Tibial nerve (tissue), 4 donors: ENCODE data around the gene MTUS2. TPM values are rescaled to one million over a fixed set of nuclear protein-coding genes. Genes with fewer than 3 reads are reported as not detected.

Experiments used
- DNase-seq, 2 donors: peaks; one replicate each; pipeline ENCODE4 v3.0.0-alpha.2; 2019; ENCODE audit warnings: low spot score in 2 of 2
- H3K27ac ChIP-seq, 4 donors: fragments of 200-600 bp; sonication (generic) in 3 of 4; one replicate each; pipeline ENCODE4 v1.5.1; 2017 to 2019; ENCODE audit warnings: mild to moderate bottlenecking in 1 of 4
- H3K27me3 ChIP-seq, 2 donors: fragments of 200-600 bp; sonication (generic) in 1 of 2; one replicate each; pipeline versions ENCODE4 v1.5.1 to v1.6.0; 2017 to 2019
- H3K36me3 ChIP-seq, 3 donors: fragments of 200-600 bp; sonication (generic); one replicate each; pipeline ENCODE4 v1.5.1; 2018 to 2019
- H3K4me1 ChIP-seq, 4 donors: fragments of 200-600 bp; sonication (generic) in 3 of 4; one replicate each; pipeline ENCODE4 v1.5.1; 2017 to 2019
- H3K4me3 ChIP-seq, 4 donors: fragments of 200-600 bp; sonication (generic) in 3 of 4; one replicate each; pipeline ENCODE4 v1.5.1; 2017 to 2019; ENCODE audit warnings: mild to moderate bottlenecking in 1 of 4, moderate library complexity in 1 of 4
- H3K9me3 ChIP-seq, 4 donors: fragments of 200-600 bp; sonication (generic) in 3 of 4; one replicate each; pipeline ENCODE4 v1.5.1; 2017 to 2019
- CTCF ChIP-seq, 5 experiments: fragments of 200-600 bp in 3 of 5; fragments of 450-650 bp in 2 of 5; sonication (generic) in 3 of 5; IDR thresholded peaks; one replicate each; pipeline ENCODE4 v1.5.1; 2016 to 2019; ENCODE audit warnings: antibody characterized with exemption in 5 of 5, mild to moderate bottlenecking in 3 of 5, moderate library complexity in 2 of 5
- EP300 ChIP-seq, 2 donors: sonication (generic); formaldehyde crosslinking; IDR thresholded peaks; one replicate each; pipeline ENCODE4 v1.6.1; 2017; ENCODE audit warnings: antibody characterized with exemption in 2 of 2, mild to moderate bottlenecking in 1 of 2
- POLR2A ChIP-seq, 2 donors: fragments of 450-650 bp; IDR thresholded peaks; one replicate each; pipeline ENCODE4 v1.6.1; 2017; ENCODE audit warnings: antibody characterized with exemption in 2 of 2, mild to moderate bottlenecking in 2 of 2, moderate library complexity in 2 of 2
- WGBS, 2 donors: methylation state at CpG; one replicate each; pipeline ENCODE4 v1.1.5; 2018; 5-methylcytosine and 5-hydroxymethylcytosine counted together
- total RNA-seq, 4 donors: library from RNA; depleted of rRNA; stranded (reverse); fragments of >200 nt; gene quantifications; one replicate each; pipeline ENCODE4 v1.1.0, GENCODE V29; 2016

MTUS2 gene
- total RNA-seq, 4 donors from 2014 or later: 0.20 TPM; not detected in 3

DNA sequence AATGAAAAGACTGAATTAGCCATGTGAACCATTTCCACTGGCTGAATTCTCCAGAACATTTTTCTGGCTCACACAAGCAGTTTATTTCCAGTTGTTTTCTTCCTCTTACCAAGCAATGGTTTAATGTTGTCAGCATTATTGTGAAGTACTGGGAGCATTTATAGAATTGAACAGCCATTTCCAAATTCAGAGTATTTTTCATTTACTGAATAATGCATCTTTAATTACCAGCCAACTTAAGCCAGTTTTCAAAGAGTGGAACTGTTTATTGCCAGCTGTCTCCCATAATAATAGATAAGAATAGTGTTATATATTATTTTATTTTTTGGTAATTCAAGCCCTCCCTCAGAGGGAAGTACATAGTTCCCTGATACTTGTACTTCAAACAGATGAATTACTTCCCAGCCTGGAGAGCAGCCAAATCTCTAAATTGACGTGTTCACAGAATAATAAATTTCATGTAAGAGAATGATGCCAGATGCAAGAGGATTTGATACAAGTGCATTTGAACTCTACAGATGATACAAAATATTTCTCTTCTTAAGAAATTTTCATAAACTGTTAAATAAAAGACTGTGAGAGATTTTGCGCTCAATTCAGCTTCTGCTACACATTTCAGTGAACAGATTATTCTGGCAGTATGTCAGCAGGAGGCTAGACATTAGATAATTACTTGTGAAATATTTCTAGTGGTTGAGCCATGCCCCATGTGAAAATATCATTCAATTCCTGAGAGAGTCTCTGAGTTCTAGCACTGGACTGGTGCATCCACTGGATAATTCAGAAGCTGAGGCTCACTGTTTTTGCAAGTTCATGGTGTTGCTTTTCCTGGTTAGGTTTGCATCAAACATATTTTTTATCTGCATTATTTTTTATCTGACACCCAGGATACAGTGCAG, 459.5 kb downstream of the MTUS2 start:
- Histone ChIP-seq H3K36me3 (no peaks in the 10 kb centered on the region), H3K27me3 (no peaks in the 10 kb centered on the region), H3K4me1 (no peaks in the 10 kb centered on the region), H3K27ac (no peak overlapping the region), H3K9me3 (peaks cover 0 to 5% (median 0%) of the 10 kb centered on the region in 4 donors), H3K4me3 (no peak overlapping the region)
- TF ChIP-seq POLR2A (IDR thresholded peaks at IDR 0.05) (no peak), CTCF (IDR thresholded peaks at IDR 0.05) (no peak), EP300 (IDR thresholded peaks at IDR 0.05) (no peak)
- WGBS, 2 donors: 25 to 29% methylated on average over 2 of the region's 2 CpGs
- no peak for DNase-seq

- DNase-seq: no peak
- Histone ChIP-seq H3K9me3 (no peaks in the 10 kb centered on the region), H3K4me3 (no peak overlapping the region), H3K27me3 (no peaks in the 10 kb centered on the region), H3K27ac (no peak overlapping the region), H3K4me1 (no peaks in the 10 kb centered on the region), H3K36me3 (no peaks in the 10 kb centered on the region)
- TF ChIP-seq EP300 (IDR thresholded peaks at IDR 0.05): no peak
- TF ChIP-seq CTCF (IDR thresholded peaks at IDR 0.05): no peak
- no peak for TF ChIP-seq POLR2A (IDR thresholded peaks at IDR 0.05)
- WGBS, 2 donors: 79 to 85% methylated on average over 5 of the region's 5 CpGs
Measured at GRCh38 chr13:29281932-29282495, 461.9 kb downstream of the MTUS2 start.

- H3K4me3 ChIP-seq: no peak overlapping the region
- no peaks in the 10 kb centered on the region for H3K36me3 ChIP-seq
- no peaks in the 10 kb centered on the region for H3K9me3 ChIP-seq
- H3K27me3 ChIP-seq: no peaks in the 10 kb centered on the region
- TF ChIP-seq EP300 (IDR thresholded peaks at IDR 0.05): no peak
- no peak for TF ChIP-seq CTCF (IDR thresholded peaks at IDR 0.05)
- TF ChIP-seq POLR2A (IDR thresholded peaks at IDR 0.05): no peak
- no peak for DNase-seq
- no peaks in the 10 kb centered on the region for H3K4me1 ChIP-seq
- H3K27ac ChIP-seq: no peak overlapping the region
Measured at GRCh38 chr13:29284726-29285125, 464.6 kb downstream of the MTUS2 start.

DNA sequence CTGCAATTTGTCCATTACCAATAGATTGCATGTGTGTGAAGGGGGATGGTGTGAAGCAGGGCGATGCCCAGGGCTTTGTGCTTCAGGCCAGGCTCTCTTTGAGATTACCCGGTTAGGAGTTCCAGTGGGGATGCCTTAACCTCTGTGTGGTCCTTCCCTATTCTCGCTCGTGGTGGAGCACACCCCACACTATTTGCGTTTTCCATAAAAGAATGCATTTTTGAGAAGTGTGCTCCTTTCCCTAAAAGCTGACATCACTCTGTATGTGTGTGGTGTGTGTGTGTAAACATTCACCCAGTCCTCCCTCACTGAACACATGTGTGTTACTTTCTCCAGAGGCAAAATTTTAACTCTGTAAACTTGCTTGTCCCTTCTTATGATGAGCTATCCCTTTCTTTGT, 467.1 kb downstream of the MTUS2 start:
- no peak for TF ChIP-seq POLR2A (IDR thresholded peaks at IDR 0.05)
- TF ChIP-seq CTCF (IDR thresholded peaks at IDR 0.05): no peak
- no peak for TF ChIP-seq EP300 (IDR thresholded peaks at IDR 0.05)

DNA sequence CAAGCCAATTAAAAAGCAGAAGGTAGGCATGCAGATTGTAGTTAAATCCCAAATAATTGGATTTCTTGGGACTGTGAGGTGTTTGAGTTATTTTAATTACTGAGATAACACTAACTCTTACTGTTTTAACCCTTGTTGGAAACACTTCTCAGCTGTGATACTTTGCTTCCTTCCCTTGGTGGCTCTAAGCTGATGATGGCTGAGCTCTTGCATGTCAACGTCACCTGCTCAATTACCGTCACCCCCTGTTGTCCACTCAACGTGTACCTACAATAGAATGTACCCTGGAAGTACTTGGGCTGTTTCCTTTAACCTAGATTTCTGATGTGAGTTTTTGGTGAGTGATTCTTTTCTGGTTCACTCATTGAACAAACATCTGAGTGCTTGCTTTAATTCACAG, 471.9 kb downstream of the MTUS2 start:
- 65 to 67% methylated on average over 3 of the region's 3 CpGs for WGBS, 2 donors
- Histone ChIP-seq H3K4me3 (no peak overlapping the region), H3K9me3 (no peaks in the 10 kb centered on the region), H3K27me3 (no peaks in the 10 kb centered on the region), H3K4me1 (no peaks in the 10 kb centered on the region), H3K36me3 (no peaks in the 10 kb centered on the region), H3K27ac (no peak overlapping the region)
- no peak for TF ChIP-seq POLR2A (IDR thresholded peaks at IDR 0.05)
- no peak for TF ChIP-seq EP300 (IDR thresholded peaks at IDR 0.05)
- TF ChIP-seq CTCF (IDR thresholded peaks at IDR 0.05): no peak
- DNase-seq: no peak

More for the DNA sequence above, 467.1 kb downstream of the MTUS2 start:
- Histone ChIP-seq H3K4me3 (no peak overlapping the region), H3K9me3 (no peaks in the 10 kb centered on the region), H3K4me1 (no peaks in the 10 kb centered on the region), H3K27ac (no peak overlapping the region), H3K36me3 (no peaks in the 10 kb centered on the region), H3K27me3 (no peaks in the 10 kb centered on the region)
- WGBS, 2 donors: 47 to 59% methylated on average over 5 of the region's 5 CpGs
- no peak for DNase-seq
